GM06990 (cell line): Measurements from ENCODE around the gene CPTP.

Experiments used
- DNase-seq: peaks from one replicate; pipeline ENCODE4 v3.0.0-alpha.2; 2011; ENCODE audit not compliant: insufficient read length; ENCODE audit errors: extremely low read depth
- H3K27me3 ChIP-seq: replicated peaks from 2 replicates; pipeline ENCODE4 v1.6.0; 2011; ENCODE audit warnings: low read length; ENCODE audit not compliant: control insufficient read depth, insufficient read depth
- H3K36me3 ChIP-seq: 2 replicates; pipeline ENCODE4 v1.5.1; 2011; ENCODE audit warnings: low read length; ENCODE audit not compliant: control insufficient read depth, insufficient read depth
- H3K4me3 ChIP-seq: replicated peaks from 2 replicates; pipeline ENCODE4 v1.5.1; 2011; ENCODE audit warnings: low read depth, mild to moderate bottlenecking, control low read depth, low read length
- TF ChIP-seq, protein P1 (sequence below): IDR thresholded peaks from 2 replicates; pipeline ENCODE4 v1.5.1; 2011; ENCODE audit warnings: low read length, control low read depth, mild to moderate bottlenecking, inconsistent platforms; ENCODE audit not compliant: insufficient read depth, poor library complexity, severe bottlenecking

CPTP gene

DNA sequence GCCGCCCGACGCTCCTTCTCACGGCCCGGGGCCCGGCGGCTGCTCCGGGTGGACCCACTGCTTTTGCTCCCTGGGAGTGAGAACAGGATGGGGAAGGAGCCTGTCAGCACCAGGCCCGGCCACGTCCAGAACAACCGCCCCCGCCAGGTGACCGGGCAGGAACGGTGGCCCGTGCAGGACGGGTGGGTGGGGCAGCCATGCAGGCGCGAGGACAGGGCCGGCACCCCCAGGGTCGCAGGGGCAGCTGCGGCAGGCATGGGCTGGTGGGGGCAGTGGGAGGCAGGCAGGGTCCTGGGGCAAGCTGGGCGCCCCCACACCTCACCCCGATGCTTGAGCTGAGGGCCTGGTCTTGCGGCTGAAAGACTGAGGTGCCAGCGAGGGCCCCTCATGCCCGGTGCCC, 11.8 kb downstream of the CPTP start:
- DNase-seq = no peak
- Histone ChIP-seq H3K4me3 (no peak overlapping the region), H3K27me3 (no peaks in the 10 kb centered on the region), H3K36me3 (peaks cover 4% of the 10 kb centered on the region)
- TF ChIP-seq, protein P1, sequence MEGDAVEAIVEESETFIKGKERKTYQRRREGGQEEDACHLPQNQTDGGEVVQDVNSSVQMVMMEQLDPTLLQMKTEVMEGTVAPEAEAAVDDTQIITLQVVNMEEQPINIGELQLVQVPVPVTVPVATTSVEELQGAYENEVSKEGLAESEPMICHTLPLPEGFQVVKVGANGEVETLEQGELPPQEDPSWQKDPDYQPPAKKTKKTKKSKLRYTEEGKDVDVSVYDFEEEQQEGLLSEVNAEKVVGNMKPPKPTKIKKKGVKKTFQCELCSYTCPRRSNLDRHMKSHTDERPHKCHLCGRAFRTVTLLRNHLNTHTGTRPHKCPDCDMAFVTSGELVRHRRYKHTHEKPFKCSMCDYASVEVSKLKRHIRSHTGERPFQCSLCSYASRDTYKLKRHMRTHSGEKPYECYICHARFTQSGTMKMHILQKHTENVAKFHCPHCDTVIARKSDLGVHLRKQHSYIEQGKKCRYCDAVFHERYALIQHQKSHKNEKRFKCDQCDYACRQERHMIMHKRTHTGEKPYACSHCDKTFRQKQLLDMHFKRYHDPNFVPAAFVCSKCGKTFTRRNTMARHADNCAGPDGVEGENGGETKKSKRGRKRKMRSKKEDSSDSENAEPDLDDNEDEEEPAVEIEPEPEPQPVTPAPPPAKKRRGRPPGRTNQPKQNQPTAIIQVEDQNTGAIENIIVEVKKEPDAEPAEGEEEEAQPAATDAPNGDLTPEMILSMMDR = no peak

DNA sequence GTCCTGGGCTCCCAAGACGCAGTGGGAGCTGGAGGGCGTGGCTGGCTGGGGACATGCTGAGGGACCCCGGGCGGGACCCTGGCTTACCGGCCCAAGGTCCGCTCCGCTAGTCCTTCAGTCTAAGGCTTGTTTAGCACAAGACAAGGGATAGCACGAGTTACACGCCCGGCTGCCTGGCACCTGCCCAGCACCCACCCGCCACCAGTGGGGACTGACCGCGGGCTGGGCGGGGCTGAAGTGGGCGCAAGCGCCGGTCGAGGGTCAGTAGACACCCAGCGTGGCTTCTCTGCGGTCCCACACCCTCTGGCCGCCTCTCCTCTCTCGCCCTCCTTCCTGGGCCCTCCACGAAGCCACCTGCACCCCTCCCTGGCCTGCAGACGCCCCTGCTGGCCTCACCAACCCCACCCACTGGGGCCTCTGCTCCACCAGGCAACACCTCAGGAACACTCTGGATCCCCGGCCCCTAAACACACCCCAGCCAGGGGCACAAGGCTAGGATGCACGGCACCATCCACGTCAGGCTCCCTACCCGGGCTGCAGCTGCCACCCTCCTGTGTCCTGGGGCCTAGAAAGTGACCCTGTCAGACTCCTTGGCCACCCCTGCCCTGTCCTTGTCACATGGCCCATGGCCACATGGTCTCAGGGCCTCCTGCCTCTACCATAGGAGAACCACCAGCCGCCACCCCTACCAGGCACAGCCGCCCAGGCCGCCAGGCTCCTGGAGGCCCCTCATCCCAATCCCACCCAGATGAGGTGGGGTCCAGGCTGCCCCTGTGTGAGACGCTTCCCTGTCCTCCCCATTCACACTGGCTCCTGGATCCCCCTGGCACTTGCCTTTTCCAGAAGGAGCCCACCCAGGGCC, 12.6 kb downstream of the CPTP start:
- Histone ChIP-seq H3K4me3 (no peak overlapping the region), H3K27me3 (no peaks in the 10 kb centered on the region), H3K36me3 (peaks cover 4% of the 10 kb centered on the region)
- DNase-seq = no peak
- TF ChIP-seq, protein P1 = no peak

DNA sequence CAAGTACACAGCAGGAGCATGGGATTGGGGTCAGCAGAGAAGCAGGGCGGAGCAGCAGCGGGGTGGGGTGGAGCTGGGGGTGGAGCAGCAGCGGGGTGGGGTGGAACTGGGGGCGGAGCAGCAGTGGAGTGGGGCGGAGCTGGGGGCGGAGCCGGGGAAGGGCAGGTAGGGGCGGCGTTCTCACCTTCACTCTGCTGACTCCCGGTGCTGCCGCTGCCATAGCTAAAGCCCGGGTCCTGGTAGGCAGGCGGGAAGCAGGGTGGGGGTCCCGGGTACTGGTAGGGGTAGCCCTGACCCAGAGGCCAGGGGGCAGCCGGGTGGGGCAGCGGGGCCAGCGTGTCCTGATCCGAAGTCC, 13.2 kb downstream of the CPTP start:
- H3K4me3 ChIP-seq = no peak overlapping the region
- DNase-seq = no peak
- no peaks in the 10 kb centered on the region for H3K27me3 ChIP-seq
- TF ChIP-seq, protein P1 = no peak
- H3K36me3 ChIP-seq = peaks cover 4% of the 10 kb centered on the region

DNA sequence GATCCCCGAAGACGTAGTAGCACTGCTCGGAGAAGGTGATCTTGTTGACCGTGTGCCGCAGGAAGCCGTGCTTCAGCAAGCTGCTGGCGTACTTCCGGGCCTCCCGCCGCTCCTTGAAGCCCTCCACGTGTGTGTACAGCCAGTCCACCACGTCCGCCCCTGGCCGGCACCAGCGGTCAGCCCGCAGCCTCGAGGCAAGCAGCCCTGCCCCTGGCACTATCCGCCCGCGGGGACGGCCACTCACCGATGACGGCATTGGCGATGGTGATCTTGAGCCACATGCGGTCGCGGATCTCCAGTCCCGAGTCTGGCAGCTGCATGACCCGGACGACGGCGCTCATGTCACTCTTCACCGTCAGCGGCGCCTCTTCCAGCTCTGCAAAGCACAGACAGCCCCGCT, 13.7 kb downstream of the CPTP start:
- no peaks in the 10 kb centered on the region for H3K27me3 ChIP-seq
- TF ChIP-seq, protein P1 = no peak
- no peak overlapping the region for H3K4me3 ChIP-seq
- peaks cover 4% of the 10 kb centered on the region for H3K36me3 ChIP-seq
- no peak for DNase-seq

DNA sequence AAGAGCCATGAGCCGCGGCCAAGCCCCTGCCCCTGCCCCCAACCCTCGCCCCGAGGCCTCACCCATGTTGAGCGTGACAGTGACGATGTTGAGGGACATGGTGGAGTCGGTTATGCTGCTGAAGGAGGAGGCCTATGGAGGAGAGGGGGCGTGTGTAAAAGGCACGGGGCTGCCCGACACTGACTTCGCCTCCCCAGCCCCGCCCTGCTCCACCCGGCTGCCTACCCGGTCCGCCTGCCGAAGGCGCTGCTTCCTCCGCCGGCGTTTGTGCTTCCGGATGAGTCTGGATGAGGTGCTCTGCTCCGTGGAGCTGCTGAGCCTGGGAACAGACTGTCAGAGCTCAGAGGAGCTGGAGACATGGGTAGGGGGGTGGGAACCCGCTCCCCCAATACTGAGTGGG, 15.6 kb downstream of the CPTP start:
- TF ChIP-seq, protein P1 = no peak
- Histone ChIP-seq H3K27me3 (no peaks in the 10 kb centered on the region), H3K4me3 (no peak overlapping the region), H3K36me3 (peaks cover 4% of the 10 kb centered on the region)
- no peak for DNase-seq
